ENCODE results near the gene UNC13A. TPM values are rescaled to one million over a fixed set of nuclear protein-coding genes. Genes with fewer than 3 reads are reported as not detected.

UNC13A gene
- polyA plus RNA-seq, 3 donors, result 0.01 TPM; not detected in 2

DNA sequence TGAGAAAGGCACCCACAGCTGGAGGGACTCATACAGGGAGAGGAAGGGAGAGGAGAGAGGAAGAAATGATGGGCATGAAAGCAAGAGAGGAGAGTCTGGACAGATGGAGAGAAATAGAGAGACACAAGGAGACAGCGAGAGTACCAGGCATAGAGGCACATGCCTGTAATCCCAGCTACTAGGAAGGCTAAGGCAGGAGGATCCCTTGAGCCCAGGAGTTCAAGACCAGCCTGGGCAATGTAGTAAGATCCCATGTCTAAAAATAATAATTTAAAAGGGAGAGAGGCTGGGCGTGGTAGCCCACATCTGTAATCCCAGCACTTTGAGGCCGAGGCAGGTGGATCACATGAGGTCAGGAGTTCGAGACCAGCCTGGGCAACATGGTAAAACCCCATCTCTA, 9.3 kb downstream of the UNC13A start:
- Histone ChIP-seq H3K27ac (ENCODE audit: low read depth in 1 of 2, low read length in 2 of 2) (no peak overlapping the region), H3K4me2 (replicated peaks; ENCODE audit: extremely low read depth, low read length, poor library complexity, severe bottlenecking) (no peak overlapping the region), H3K9ac (ENCODE audit: insufficient read depth, low read length, poor library complexity, severe bottlenecking) (no peak overlapping the region), H3K4me3 (replicated peaks in 1 of 3; ENCODE audit: low read depth in 2 of 3, low read length in 3 of 3) (no peak overlapping the region), H2AFZ (ENCODE audit: insufficient read depth, low read depth, low read length, poor library complexity, severe bottlenecking) (no peak overlapping the region), H3K9me3 (replicated peaks in 1 of 2; ENCODE audit: control insufficient read depth in 1 of 2, insufficient read depth in 1 of 2, low read length in 2 of 2) (no peaks in the 10 kb centered on the region), H3K79me2 (ENCODE audit: insufficient read depth, low read length) (no peaks in the 10 kb centered on the region), H3K36me3 (replicated peaks in 1 of 2; ENCODE audit: control insufficient read depth in 1 of 2, insufficient read depth in 2 of 2, low read length in 2 of 2) (no peaks in the 10 kb centered on the region), H4K20me1 (ENCODE audit: insufficient read depth, low read length) (no peaks in the 10 kb centered on the region), H3K27me3 (ENCODE audit: control insufficient read depth in 2 of 2, insufficient read depth in 2 of 2, low read length in 2 of 2) (peaks cover 9 to 27% of the 10 kb centered on the region in 2 donors), H3K4me1 (ENCODE audit: control insufficient read depth in 1 of 2, insufficient read depth in 2 of 2, low read length in 2 of 2) (peaks cover 10 to 11% of the 10 kb centered on the region in 2 donors)
- H3K9me3 Mint-ChIP-seq, result peaks cover 0 to 1% (median 0%) of the 10 kb centered on the region in 7 donors
- H3K27ac Mint-ChIP-seq, result peak overlapping the region in 4 of 7 donors; percentile 4 to 66 (median 18)
- H3K27me3 Mint-ChIP-seq (ENCODE audit: low read depth in 3 of 3), result peaks cover 46 to 64% (median 55%) of the 10 kb centered on the region in 3 donors
- H3K36me3 Mint-ChIP-seq, result no peaks in the 10 kb centered on the region
- intact Hi-C loops (cut with micrococcal nuclease), result no loop called here
- no peak for DNase-seq
- H3K4me1 Mint-ChIP-seq, result peaks cover 12% of the 10 kb centered on the region
- no peak for TF ChIP-seq CTCF (IDR thresholded peaks at IDR 0.05)
- H3K4me3 Mint-ChIP-seq, result no peak overlapping the region
- 67% methylated on average over 1 of the region's 4 CpGs for WGBS (ENCODE audit: insufficient coverage)

- peak overlapping the region in 2 of 7 donors; percentile 53 to 73 for H3K27ac Mint-ChIP-seq
- peaks cover 0 to 2% (median 0%) of the 10 kb centered on the region in 7 donors for H3K9me3 Mint-ChIP-seq
- intact Hi-C loops (cut with micrococcal nuclease), result no loop called here
- TF ChIP-seq CTCF (IDR thresholded peaks at IDR 0.05), result no peak
- H3K27me3 Mint-ChIP-seq (ENCODE audit: low read depth in 3 of 3), result peaks cover 47 to 55% (median 47%) of the 10 kb centered on the region in 3 donors
- Histone ChIP-seq H2AFZ (ENCODE audit: insufficient read depth, low read depth, low read length, poor library complexity, severe bottlenecking) (no peak overlapping the region), H3K9me3 (replicated peaks in 1 of 2; ENCODE audit: control insufficient read depth in 1 of 2, insufficient read depth in 1 of 2, low read length in 2 of 2) (peaks cover 0 to under 1% of the 10 kb centered on the region in 2 donors), H3K9ac (ENCODE audit: insufficient read depth, low read length, poor library complexity, severe bottlenecking) (no peak overlapping the region), H4K20me1 (ENCODE audit: insufficient read depth, low read length) (no peaks in the 10 kb centered on the region), H3K27ac (ENCODE audit: low read depth in 1 of 2, low read length in 2 of 2) (no peak overlapping the region), H3K27me3 (ENCODE audit: control insufficient read depth in 2 of 2, insufficient read depth in 2 of 2, low read length in 2 of 2) (peaks cover 9 to 27% of the 10 kb centered on the region in 2 donors), H3K4me2 (replicated peaks; ENCODE audit: extremely low read depth, low read length, poor library complexity, severe bottlenecking) (no peak overlapping the region), H3K79me2 (ENCODE audit: insufficient read depth, low read length) (no peaks in the 10 kb centered on the region), H3K4me1 (ENCODE audit: control insufficient read depth in 1 of 2, insufficient read depth in 2 of 2, low read length in 2 of 2) (peaks cover 10 to 11% of the 10 kb centered on the region in 2 donors), H3K36me3 (replicated peaks in 1 of 2; ENCODE audit: control insufficient read depth in 1 of 2, insufficient read depth in 2 of 2, low read length in 2 of 2) (no peaks in the 10 kb centered on the region), H3K4me3 (replicated peaks in 1 of 3; ENCODE audit: low read depth in 2 of 3, low read length in 3 of 3) (no peak overlapping the region)
- H3K4me3 Mint-ChIP-seq, result no peak overlapping the region
- DNase-seq, result no peak
- H3K4me1 Mint-ChIP-seq, result peaks cover 12% of the 10 kb centered on the region
- no peaks in the 10 kb centered on the region for H3K36me3 Mint-ChIP-seq
- 75% methylated on average over 2 of the region's 2 CpGs for WGBS (ENCODE audit: insufficient coverage)
These were observed 11.2 kb downstream of the UNC13A start for GRCh38 chr19:17677002-17677401.

Measured in CD14-positive monocyte (primary cell).